ENCODE results near the gene ARMS2. TPM values are rescaled to one million over a fixed set of nuclear protein-coding genes. Genes with fewer than 3 reads are reported as not detected.
A peak's percentile ranks its signal among the peaks of the same experiment; 100 is the strongest.

The ARMS2 gene
- total and polyA plus RNA-seq, 2 experiments from 2014 or later = not detected

DNA sequence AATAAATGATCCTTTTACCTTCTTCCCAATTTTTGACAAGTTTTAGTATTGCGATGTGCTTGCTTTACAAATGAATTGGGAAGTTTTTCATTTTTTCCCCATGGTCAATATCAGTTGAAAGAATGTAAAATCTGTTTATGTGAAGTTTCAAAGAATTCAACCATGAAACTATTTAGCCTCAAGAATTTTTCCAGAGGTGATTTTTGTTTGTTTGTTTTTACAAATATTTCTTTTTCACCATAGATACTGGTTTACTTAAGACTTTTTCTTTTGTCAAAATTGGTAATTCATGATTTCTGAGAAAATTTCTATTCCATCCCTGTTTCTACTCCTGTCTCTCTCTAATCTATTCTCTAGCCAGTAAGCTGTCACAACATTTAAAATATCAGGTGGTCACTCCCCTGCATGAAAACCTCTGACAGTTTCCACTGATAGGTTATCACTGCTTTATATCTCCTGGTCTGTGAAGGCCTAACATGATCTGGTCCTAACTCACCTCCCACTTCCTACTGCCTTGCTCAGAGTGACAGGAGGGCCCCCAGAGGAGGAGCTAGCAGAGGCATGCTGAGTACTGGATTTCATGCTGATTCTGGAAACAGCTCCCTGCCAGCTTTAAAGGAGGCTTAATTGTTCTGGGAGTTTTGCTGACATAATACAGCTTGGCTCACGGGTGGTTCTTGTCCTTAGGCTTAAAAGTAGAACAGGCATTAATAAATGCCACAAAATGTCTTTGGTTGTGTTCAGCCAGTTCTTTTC lies 7.6 kb upstream of the ARMS2 start:
- Histone ChIP-seq H3K9me2 (ENCODE audit: insufficient read depth) (no peaks in the 10 kb centered on the region), H3K27me3 (ENCODE audit: insufficient read depth) (no peaks in the 10 kb centered on the region), H3K4me2 (no peak overlapping the region), H3K36me3 (ENCODE audit: insufficient read depth) (no peaks in the 10 kb centered on the region; the same call in 1 of the 2 replicates), H4K20me1 (replicated peaks; ENCODE audit: insufficient read depth) (no peaks in the 10 kb centered on the region), H2AFZ (no peak overlapping the region), H3K79me2 (replicated peaks; ENCODE audit: insufficient read depth) (no peaks in the 10 kb centered on the region), H3K4me3 (no peak overlapping the region), H3K27ac (ENCODE audit: low read depth) (no peak overlapping the region), H3K4me1 (ENCODE audit: insufficient read depth) (peaks cover 4% of the 10 kb centered on the region; the same call in 1 of the 2 replicates), H3F3A (replicated peaks; ENCODE audit: low read depth) (no peaks in the 10 kb centered on the region)
- H3K4me1 Mint-ChIP-seq = no peaks in the 10 kb centered on the region; the same call in 2 of the 3 replicates
- TF ChIP-seq, protein P1, sequence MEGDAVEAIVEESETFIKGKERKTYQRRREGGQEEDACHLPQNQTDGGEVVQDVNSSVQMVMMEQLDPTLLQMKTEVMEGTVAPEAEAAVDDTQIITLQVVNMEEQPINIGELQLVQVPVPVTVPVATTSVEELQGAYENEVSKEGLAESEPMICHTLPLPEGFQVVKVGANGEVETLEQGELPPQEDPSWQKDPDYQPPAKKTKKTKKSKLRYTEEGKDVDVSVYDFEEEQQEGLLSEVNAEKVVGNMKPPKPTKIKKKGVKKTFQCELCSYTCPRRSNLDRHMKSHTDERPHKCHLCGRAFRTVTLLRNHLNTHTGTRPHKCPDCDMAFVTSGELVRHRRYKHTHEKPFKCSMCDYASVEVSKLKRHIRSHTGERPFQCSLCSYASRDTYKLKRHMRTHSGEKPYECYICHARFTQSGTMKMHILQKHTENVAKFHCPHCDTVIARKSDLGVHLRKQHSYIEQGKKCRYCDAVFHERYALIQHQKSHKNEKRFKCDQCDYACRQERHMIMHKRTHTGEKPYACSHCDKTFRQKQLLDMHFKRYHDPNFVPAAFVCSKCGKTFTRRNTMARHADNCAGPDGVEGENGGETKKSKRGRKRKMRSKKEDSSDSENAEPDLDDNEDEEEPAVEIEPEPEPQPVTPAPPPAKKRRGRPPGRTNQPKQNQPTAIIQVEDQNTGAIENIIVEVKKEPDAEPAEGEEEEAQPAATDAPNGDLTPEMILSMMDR (conservative IDR thresholded peaks at IDR 0.05; ENCODE audit: low read depth in 2 of 2) = no peak
- TF ChIP-seq NANOG (IDR thresholded peaks at IDR 0.05; ENCODE audit: borderline replicate concordance) = no peak
- TF ChIP-seq, protein P2, sequence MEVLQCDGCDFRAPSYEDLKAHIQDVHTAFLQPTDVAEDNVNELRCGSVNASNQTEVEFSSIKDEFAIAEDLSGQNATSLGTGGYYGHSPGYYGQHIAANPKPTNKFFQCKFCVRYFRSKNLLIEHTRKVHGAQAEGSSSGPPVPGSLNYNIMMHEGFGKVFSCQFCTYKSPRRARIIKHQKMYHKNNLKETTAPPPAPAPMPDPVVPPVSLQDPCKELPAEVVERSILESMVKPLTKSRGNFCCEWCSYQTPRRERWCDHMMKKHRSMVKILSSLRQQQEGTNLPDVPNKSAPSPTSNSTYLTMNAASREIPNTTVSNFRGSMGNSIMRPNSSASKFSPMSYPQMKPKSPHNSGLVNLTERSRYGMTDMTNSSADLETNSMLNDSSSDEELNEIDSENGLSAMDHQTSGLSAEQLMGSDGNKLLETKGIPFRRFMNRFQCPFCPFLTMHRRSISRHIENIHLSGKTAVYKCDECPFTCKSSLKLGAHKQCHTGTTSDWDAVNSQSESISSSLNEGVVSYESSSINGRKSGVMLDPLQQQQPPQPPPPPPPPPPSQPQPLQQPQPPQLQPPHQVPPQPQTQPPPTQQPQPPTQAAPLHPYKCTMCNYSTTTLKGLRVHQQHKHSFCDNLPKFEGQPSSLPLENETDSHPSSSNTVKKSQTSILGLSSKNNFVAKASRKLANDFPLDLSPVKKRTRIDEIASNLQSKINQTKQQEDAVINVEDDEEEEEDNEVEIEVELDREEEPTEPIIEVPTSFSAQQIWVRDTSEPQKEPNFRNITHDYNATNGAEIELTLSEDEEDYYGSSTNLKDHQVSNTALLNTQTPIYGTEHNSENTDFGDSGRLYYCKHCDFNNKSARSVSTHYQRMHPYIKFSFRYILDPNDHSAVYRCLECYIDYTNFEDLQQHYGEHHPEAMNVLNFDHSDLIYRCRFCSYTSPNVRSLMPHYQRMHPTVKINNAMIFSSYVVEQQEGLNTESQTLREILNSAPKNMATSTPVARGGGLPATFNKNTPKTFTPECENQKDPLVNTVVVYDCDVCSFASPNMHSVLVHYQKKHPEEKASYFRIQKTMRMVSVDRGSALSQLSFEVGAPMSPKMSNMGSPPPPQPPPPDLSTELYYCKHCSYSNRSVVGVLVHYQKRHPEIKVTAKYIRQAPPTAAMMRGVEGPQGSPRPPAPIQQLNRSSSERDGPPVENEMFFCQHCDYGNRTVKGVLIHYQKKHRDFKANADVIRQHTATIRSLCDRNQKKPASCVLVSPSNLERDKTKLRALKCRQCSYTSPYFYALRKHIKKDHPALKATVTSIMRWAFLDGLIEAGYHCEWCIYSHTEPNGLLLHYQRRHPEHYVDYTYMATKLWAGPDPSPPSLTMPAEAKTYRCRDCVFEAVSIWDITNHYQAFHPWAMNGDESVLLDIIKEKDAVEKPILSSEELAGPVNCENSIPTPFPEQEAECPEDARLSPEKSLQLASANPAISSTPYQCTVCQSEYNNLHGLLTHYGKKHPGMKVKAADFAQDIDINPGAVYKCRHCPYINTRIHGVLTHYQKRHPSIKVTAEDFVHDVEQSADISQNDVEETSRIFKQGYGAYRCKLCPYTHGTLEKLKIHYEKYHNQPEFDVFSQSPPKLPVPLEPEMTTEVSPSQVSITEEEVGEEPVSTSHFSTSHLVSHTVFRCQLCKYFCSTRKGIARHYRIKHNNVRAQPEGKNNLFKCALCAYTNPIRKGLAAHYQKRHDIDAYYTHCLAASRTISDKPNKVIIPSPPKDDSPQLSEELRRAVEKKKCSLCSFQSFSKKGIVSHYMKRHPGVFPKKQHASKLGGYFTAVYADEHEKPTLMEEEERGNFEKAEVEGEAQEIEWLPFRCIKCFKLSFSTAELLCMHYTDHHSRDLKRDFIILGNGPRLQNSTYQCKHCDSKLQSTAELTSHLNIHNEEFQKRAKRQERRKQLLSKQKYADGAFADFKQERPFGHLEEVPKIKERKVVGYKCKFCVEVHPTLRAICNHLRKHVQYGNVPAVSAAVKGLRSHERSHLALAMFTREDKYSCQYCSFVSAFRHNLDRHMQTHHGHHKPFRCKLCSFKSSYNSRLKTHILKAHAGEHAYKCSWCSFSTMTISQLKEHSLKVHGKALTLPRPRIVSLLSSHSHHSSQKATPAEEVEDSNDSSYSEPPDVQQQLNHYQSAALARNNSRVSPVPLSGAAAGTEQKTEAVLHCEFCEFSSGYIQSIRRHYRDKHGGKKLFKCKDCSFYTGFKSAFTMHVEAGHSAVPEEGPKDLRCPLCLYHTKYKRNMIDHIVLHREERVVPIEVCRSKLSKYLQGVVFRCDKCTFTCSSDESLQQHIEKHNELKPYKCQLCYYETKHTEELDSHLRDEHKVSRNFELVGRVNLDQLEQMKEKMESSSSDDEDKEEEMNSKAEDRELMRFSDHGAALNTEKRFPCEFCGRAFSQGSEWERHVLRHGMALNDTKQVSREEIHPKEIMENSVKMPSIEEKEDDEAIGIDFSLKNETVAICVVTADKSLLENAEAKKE (CRISPR knock-in tag; IDR thresholded peaks at IDR 0.05) = no peak
- no peak for TF ChIP-seq ZNF114 (CRISPR knock-in tag; IDR thresholded peaks at IDR 0.05)
- TF ChIP-seq STAT1 (IDR thresholded peaks at IDR 0.05; ENCODE audit: unreplicated experiment) = no peak
- DNase-seq (ENCODE audit: low spot score) (peak; percentile 30), ATAC-seq (peak; percentile 57)
- H3K36me3 Mint-ChIP-seq (ENCODE audit: low read depth) = peaks cover 10% of the 10 kb centered on the region
- H3K9me3 Mint-ChIP-seq = peaks cover 20% of the 10 kb centered on the region; the same call in 2 of the 3 replicates
- H3K27me3 Mint-ChIP-seq (ENCODE audit: insufficient read depth, low read depth, poor library complexity) = no peaks in the 10 kb centered on the region
- H3K27ac Mint-ChIP-seq = no peak overlapping the region
- H3K4me3 Mint-ChIP-seq = no peak overlapping the region

Measured in GM23338 (cell line).